AML-193 (cell line): ENCODE data around the gene F11R.
A peak's percentile ranks its signal among the peaks of the same experiment; 100 is the strongest.
"Not testable (repeated sequence)": the region's sequence is repeated elsewhere in the genome, so short reads cannot be mapped to it uniquely, and the experiment has no call there.

Experiments used
- DNase-seq, 2 experiments: peaks; one replicate each; lab custom pipeline; 2025; lab: John Stamatoyannopoulos, UW

The F11R gene

DNA sequence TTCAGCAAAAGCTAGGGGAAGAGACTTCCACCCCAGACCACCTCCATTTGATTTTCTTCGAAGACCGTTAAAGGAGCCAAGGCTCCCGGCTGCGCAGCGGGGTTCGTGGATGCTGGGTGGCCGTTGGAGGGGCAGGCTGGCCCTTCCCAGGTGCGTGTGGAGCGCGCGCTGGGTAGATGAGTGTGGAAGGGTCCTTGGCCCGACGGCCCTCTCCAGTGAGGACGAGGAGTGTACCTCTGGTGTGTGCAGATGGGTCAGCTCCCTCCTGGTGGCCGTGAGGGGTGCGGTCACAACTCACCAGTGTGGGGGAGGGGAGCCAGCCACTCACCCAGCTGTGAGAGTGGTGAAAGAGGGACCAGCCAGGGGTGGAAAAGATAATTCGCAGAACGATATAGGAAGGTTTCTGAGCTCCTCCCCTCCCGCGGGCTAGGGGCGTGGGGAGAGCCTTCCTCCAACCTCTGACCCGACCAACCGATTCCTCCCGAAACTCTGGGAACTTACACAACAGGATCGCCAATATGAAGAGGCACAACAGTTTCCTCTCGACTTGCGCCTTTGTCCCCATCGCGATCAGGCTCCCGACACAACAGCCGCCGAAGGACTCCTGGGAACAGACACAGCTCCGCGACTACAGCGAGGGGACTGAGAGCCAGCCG lies at the start of gene F11R:
Gene F11R (minus strand): TSS at position 644 of the 656 bp plus-strand sequence. CDS start 79 bp downstream, at position 565.
- DNase-seq, result peak; percentile 49 to 66

GRCh38 chr1:161069731-161070270 lies 48.8 kb upstream of the F11R start, which contains the start of gene ARHGAP30:
TSS of gene ARHGAP30 (minus strand) at chr1:161069891. CDS start at chr1:161069624, 267 bp downstream.
- peak; percentile 97 to 99 for DNase-seq

DNA sequence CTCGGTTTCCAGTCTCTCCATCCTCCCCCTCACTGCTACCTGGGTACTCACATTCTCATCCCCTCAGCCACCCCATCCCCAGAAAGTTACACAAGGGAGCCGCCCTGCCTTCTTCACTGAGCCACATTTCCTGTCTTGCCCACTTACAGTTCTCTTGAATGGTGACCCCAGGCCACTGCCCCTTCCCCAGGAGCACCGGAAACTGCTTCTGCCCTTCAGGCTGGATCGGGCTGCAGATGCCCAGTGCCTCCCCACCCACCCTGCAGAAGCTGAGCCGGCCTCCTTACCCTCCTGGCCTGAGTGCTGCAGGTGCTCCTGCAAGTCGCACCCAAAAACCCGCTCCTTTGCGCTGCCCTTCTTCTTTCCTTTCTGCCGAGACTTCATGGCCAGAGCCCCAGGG lies 48.3 kb upstream of the F11R start:
- DNase-seq, result no peak

GRCh38 chr1:161068306-161069234 lies 47.6 kb upstream of the F11R start:
- DNase-seq, result peak; percentile 92

DNA sequence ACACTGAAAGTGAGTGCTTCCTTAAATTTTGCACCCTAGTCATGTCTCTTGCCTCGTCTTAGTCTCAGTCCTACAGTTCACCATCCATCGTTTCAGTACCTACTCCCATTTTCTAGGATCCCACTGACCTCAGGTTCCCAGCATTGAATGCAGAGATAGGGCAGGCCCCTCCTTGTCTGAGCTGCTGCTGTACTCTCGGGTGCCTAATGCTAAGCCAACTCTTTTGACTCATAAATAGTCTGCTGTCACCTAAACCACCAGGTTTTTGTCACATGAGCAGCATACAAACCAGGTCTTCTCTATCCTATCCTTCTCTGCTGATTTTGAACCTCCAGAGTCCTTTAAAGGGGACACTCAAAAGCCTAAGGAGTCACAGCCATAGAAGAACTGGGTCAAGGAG lies 45.7 kb upstream of the F11R start:
- no peak for DNase-seq

GRCh38 chr1:161065681-161066080 lies 44.7 kb upstream of the F11R start:
- not testable (repeated sequence) for DNase-seq

DNA sequence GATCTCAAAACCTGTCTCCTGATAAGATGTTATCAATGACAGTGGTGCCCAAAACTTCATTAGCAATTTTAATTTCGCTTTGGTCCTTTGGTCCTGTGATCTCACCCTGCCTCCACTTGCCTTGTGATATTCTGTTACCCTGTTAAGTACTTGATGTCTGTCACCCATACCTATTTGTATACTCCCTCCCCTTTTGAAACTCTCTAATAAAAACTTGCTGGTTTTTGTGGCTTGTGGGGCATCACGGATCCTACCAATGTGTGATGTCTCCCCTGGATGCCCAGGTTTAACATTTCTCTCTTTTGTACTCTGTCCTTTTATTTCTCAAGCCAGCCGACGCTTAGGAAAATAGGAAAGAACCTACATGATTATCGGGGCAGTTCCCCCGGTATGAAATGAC lies 43.0 kb upstream of the F11R start:
- not testable (repeated sequence) for DNase-seq

- DNase-seq, result no peak
Observed at GRCh38 chr1:161061419-161061818, 40.5 kb upstream of the F11R start.

DNA sequence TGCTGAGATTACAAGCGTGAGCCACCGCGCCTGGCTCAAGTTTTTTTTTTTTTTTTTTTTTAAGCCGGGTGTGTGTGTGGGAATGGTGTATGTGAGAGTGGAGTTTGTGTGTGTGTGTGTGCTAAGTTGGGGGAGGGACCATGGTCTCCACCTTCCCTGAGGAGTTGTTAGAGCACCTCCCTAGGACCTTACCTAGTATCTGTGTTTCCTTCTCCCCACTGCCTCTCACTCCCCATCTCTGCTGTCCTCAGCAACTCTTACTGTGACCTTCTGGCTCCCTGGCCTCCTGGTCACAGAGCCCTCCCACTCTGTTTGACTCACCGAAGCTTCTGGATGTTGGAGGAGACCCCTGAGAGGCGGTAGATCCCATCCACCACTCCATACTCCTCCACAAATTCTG lies 38.3 kb upstream of the F11R start:
- no peak for DNase-seq

GRCh38 chr1:161054805-161055204 lies 33.9 kb upstream of the F11R start:
- no peak for DNase-seq

GRCh38 chr1:161054232-161054631 lies 33.3 kb upstream of the F11R start:
- DNase-seq, result no peak

DNA sequence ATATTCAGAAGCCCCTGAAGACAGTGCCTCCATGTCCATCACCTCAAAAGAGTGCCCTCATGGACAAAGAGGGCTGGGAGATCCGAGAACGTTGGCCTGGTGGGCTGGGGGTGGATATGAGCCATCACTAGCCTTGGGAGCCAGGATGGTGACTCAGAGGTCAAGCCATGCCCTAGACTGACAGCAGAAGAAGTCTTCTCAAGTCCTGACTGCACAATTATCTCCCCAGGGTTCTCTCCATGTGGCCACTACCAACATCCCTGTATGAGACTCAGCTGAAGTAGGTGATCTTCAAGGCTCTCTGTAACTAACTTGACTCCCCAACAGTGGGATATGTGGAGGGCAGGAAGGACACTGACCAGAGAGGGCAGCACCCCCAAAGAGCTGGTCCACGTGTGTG lies 31.9 kb upstream of the F11R start:
- no peak for DNase-seq

DNA sequence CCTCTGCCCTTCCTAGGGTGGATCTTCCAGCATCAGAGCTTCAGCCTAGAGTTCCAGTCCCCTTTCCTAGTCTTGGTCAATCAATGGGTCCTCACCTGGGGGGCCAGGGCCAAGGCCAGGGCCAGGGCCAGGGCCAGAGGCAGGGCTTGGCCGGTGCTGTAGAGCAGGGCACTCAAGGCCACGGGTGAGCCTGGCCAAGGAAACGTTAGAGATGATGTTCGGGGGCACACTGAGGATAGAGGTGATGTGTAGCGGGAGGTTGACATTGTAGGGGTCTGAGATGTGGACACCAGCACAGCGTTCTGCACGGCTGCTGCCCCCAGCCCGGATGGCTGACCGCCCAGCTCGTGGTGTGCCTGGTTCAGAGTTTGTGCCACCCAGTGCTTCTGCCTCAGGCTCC lies 30.3 kb upstream of the F11R start:
- DNase-seq, result no peak

- DNase-seq, result no peak
Observed at GRCh38 chr1:161048949-161049722, 28.2 kb upstream of the F11R start.

- no peak for DNase-seq
Observed at GRCh38 chr1:161047436-161048420, 26.8 kb upstream of the F11R start.

DNA sequence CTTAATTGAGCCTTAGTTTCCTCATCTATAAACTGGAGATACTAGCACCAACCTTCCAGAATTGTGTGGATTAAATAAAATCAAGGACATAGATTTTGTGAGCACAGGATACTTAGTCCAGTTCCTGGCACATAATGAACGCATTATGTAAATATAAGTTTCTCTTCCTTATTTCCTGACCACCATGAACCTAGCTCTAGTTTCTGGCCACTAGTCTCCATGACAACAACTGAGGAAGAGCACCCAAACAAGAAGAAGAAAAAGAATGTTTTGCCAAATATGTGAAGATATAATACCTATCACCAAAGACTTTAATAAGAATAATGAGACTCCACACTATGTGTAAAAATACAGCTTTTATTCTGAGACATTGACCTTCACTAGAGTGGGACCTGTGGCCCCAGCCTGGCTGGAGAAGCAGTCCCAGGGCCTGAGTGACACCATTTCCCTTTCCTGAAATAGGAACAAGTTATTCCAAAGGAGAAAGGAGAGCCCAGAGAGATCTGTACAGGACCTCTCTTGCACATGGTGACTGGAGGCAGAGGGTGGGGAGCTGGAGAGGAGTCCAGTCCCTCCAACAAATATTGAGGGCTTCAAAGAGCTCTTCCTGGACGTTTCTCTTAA lies 25.8 kb upstream of the F11R start:
- peak; percentile 26 to 54 for DNase-seq

- DNase-seq, result peak; percentile 88 to 93
Observed at GRCh38 chr1:161045736-161046604, 25.0 kb upstream of the F11R start, which contains the start of gene USF1. TSS of gene USF1 (minus strand) at chr1:161045977. CDS start at chr1:161043275, 2,702 bp downstream.

DNA sequence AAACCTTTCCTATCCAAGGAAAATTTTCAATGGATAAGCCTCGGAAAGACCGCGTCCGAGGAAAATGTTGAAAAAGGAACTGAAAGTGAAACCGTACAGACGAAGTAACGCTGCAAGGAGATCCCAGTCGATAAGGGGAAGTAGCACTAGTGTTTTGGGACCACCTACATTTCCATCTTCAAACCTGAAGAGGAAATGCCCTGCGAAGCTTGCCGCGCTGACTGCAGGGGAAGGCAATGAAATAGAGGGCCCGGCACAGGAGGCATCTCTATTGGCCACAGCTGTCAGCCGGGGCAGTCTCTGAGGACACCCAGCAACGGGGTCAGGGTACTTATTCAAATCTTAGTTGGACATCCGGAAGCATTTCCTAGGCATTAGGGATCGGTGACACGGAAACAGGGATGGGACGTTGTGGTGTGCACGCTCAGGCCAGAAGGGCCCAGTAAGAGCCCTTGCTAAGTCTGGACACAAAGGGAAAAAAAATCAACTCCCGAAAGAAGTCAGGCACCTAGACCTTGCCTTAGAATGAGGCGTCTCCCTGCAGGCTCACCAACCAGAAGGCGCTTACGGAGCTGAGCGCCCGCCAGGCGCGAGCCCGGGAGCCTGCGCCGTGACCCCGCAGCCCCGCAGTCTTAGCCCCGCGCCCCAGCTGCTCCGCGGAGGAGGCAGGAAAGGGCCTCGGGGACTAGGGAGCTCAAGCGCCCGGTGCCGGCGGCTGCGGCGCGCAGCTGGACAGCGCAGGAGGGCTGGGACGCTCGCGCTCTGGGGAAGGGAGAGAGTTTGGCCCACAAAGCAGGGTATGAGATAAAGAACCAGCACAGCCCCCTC lies 24.2 kb upstream of the F11R start:
- DNase-seq, result peak; percentile 86 to 87
